ENCODE data around the gene AP2A1. TPM values are rescaled to one million over a fixed set of nuclear protein-coding genes. Genes with fewer than 3 reads are reported as not detected.

AP2A1 gene
- total and polyA plus RNA-seq, 9 of the 15 experiments (the other 6 are each of a cell fraction or from before 2014, with no cell fraction given), result 0.55 to 150 (median 31.9) TPM

DNA sequence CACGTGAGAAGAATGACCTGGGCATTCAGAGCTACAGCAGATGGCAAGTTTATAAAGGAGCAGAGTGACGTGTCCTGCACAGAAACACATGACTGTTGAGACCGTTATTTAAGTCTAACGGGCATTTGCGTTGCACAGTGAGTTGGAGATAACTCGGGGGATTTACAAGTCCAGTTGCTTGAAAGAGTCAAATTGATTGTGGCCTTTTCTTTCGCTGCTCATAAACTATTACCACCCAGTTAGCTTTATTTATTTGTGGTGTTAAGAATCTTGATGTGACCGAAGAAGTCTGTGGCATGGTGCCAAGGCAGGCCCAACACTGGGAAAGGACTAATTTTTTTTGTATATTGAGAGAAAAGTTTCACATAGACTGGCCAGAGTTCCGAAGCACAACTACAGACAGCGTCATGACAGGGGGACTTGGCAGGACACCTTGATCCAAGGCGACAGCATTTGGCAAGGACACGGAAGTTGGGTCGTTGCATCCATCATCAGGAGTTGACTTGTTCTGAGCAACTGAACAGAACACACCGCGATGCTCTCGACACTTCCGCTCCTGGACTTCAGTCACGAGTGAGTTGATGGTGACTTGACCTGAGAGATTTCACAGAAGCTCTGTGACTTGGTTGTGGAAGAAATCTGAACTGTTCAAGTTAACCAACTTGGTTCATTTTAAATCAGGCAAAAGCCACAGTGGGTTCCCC lies 72.2 kb downstream of the AP2A1 start:
- Histone ChIP-seq H4K20me1 (replicated peaks; ENCODE audit: control insufficient read depth, insufficient read depth, low read length) (no peaks in the 10 kb centered on the region), H3K9me3 (replicated peaks; ENCODE audit: control insufficient read depth, insufficient read depth, low read depth, low read length) (no peaks in the 10 kb centered on the region), H3K27ac (ENCODE audit: extremely low read depth, low read depth, low read length) (no peak overlapping the region), H3K9me1 (ENCODE audit: control insufficient read depth, insufficient read depth, low read length) (peaks cover 2% of the 10 kb centered on the region), H3K4me3 (no peak overlapping the region), H3K36me3 (ENCODE audit: control insufficient read depth, insufficient read depth, low read length) (peaks cover 69% of the 10 kb centered on the region), H3K27me3 (ENCODE audit: control insufficient read depth in 2 of 2, insufficient read depth in 2 of 2, low read length in 2 of 2) (no peaks in the 10 kb centered on the region), H3K9ac (ENCODE audit: insufficient read depth in 1 of 2, low read depth in 2 of 2, low read length in 2 of 2) (no peak overlapping the region), H3K4me1 (replicated peaks in 1 of 2; ENCODE audit: control insufficient read depth in 2 of 2, insufficient read depth in 2 of 2, low read length in 2 of 2) (peaks cover 0 to 20% of the 10 kb centered on the region in 2 experiments; a peak in 2 of 5 replicates), H3K79me2 (ENCODE audit: control insufficient read depth, insufficient read depth, low read length) (no peaks in the 10 kb centered on the region), H3K4me2 (ENCODE audit: insufficient read depth, low read length) (no peak overlapping the region), H2AFZ (ENCODE audit: low read depth, low read length) (no peak overlapping the region)
- in situ Hi-C loops (cut with MboI), result no loop called here
- intact Hi-C loops (cut with micrococcal nuclease), result no loop called here
- CTCF ChIA-PET (ENCODE audit: low intra/inter-chr PET ratio), result no interaction called here
- BruUV-seq (replicated peaks), result TSS peak; percentile 40
- FAIRE-seq (peak; percentile 44), ATAC-seq (no peak), DNase-seq (ENCODE audit: extremely low read depth in 1 of 4, low spot score in 3 of 4) (no peak)
- POLR2A ChIA-PET, result interaction anchor here (1.0 kb wide), 1 partner anchor 11 kb away, joined by 3 read pairs; no protein-coding TSS in a partner anchor
- 93% methylated on average over 17 of the region's 18 CpGs for WGBS (ENCODE audit: insufficient coverage, low coverage, missing lambda C conversion rate)
- TF ChIP-seq SETDB1 (IDR thresholded peaks at IDR 0.05; ENCODE audit: low read length) (no peak), NFIC (IDR thresholded peaks at IDR 0.05) (peak; percentile 68)

DNA sequence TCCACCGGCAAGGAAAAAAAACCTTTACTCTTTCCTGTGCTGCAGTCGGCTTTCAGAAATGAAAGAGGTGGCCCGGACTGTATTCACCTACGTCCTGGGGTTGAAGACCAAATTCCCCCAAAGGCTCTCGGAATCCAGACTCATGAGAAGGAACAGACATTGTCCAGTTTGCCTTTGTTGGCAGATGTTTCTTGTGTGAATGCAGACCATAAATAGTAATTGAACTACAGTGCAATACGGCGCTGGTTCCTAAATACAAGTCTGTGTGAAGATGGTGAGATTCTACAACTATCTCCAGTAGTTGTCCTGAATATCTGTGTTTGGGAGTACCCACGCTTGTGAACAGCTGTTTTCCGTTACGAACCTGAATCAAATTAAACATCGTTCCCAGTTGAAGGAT lies 72.9 kb downstream of the AP2A1 start:
- Histone ChIP-seq H3K9me3 (replicated peaks; ENCODE audit: control insufficient read depth, insufficient read depth, low read depth, low read length) (no peaks in the 10 kb centered on the region), H3K27ac (ENCODE audit: extremely low read depth, low read depth, low read length) (no peak overlapping the region), H3K36me3 (ENCODE audit: control insufficient read depth, insufficient read depth, low read length) (peaks cover 62% of the 10 kb centered on the region), H3K79me2 (ENCODE audit: control insufficient read depth, insufficient read depth, low read length) (no peaks in the 10 kb centered on the region), H3K9me1 (ENCODE audit: control insufficient read depth, insufficient read depth, low read length) (peaks cover 2% of the 10 kb centered on the region), H3K9ac (ENCODE audit: insufficient read depth in 1 of 2, low read depth in 2 of 2, low read length in 2 of 2) (no peak overlapping the region), H2AFZ (ENCODE audit: low read depth, low read length) (no peak overlapping the region), H3K4me2 (ENCODE audit: insufficient read depth, low read length) (no peak overlapping the region), H3K4me3 (no peak overlapping the region), H4K20me1 (replicated peaks; ENCODE audit: control insufficient read depth, insufficient read depth, low read length) (no peaks in the 10 kb centered on the region), H3K4me1 (replicated peaks in 1 of 2; ENCODE audit: control insufficient read depth in 2 of 2, insufficient read depth in 2 of 2, low read length in 2 of 2) (peaks cover 0 to 23% of the 10 kb centered on the region in 2 experiments; a peak in 2 of 5 replicates), H3K27me3 (ENCODE audit: control insufficient read depth in 2 of 2, insufficient read depth in 2 of 2, low read length in 2 of 2) (no peaks in the 10 kb centered on the region)
- 92% methylated on average over 11 of the region's 11 CpGs for WGBS (ENCODE audit: insufficient coverage, low coverage, missing lambda C conversion rate)
- no peak for DNase-seq (ENCODE audit: extremely low read depth in 1 of 4, low spot score in 3 of 4)
- POLR2A ChIA-PET, result interaction anchor here (2.2 kb wide), 1 partner anchor 11 kb away, joined by 7 read pairs; no protein-coding TSS in a partner anchor
- CTCF ChIA-PET (ENCODE audit: low intra/inter-chr PET ratio), result no interaction called here
- intact Hi-C loops (cut with micrococcal nuclease) (no loop called here), in situ Hi-C loops (cut with MboI) (no loop called here)
- FAIRE-seq, result peak; percentile 11
- no peak for ATAC-seq
- BruUV-seq (replicated peaks), result no TSS peak
- TF ChIP-seq BRF2 (IDR thresholded peaks at IDR 0.05; ENCODE audit: borderline replicate concordance, insufficient read depth, insufficient read length) (no peak), ZNF3 (CRISPR knock-in tag; IDR thresholded peaks at IDR 0.05) (no peak), ELK1 (CRISPR knock-in tag; IDR thresholded peaks at IDR 0.05) (no peak), RBFOX2 (IDR thresholded peaks at IDR 0.05; ENCODE audit: low read depth, low read length) (no peak), RB1 (IDR thresholded peaks at IDR 0.05; ENCODE audit: low read depth) (no peak), RBM14 (IDR thresholded peaks at IDR 0.05; ENCODE audit: borderline replicate concordance, insufficient read depth, low read depth, low read length) (no peak), ARID2 (IDR thresholded peaks at IDR 0.05) (no peak), SAP30 (IDR thresholded peaks at IDR 0.05; ENCODE audit: borderline replicate concordance, insufficient read depth, low read depth, low read length, poor library complexity, severe bottlenecking) (no peak)
- TF ChIP-seq, protein P1, sequence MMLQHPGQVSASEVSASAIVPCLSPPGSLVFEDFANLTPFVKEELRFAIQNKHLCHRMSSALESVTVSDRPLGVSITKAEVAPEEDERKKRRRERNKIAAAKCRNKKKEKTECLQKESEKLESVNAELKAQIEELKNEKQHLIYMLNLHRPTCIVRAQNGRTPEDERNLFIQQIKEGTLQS (IDR thresholded peaks at IDR 0.05), result no peak
- TF ChIP-seq, protein P1 (CRISPR knock-in tag; conservative IDR thresholded peaks at IDR 0.05), result no peak
